Cardiac muscle cell (in vitro differentiated cells and primary cell): ENCODE measurements around the gene SKIC2. TPM values are rescaled to one million over a fixed set of nuclear protein-coding genes. Genes with fewer than 3 reads are reported as not detected.

Experiments
- DNase-seq, 2 donors: peaks; one replicate each; pipeline versions ENCODE4 v3.0.0 to v3.0.0-alpha.2; 2010 to 2017; ENCODE audit warnings: low read depth in 1 of 2, low spot score in 1 of 2
- H3K27ac ChIP-seq: fragments of 200-600 bp; sonication (generic); 2 replicates; pipeline ENCODE4 v1.5.1; 2016
- H3K27me3 ChIP-seq: fragments of 200-600 bp; sonication (generic); 2 replicates; pipeline ENCODE4 v1.6.0; 2016; ENCODE audit warnings: control low read depth
- H3K36me3 ChIP-seq: fragments of 200-600 bp; sonication (generic); 2 replicates; pipeline ENCODE4 v1.5.1; 2016; ENCODE audit warnings: control low read depth
- H3K4me1 ChIP-seq: fragments of 200-600 bp; sonication (generic); 2 replicates; pipeline ENCODE4 v1.8.1; 2017; ENCODE audit warnings: low read depth, mild to moderate bottlenecking, mixed run types
- H3K4me3 ChIP-seq: fragments of 200-600 bp; sonication (generic); 2 replicates; pipeline ENCODE4 v1.5.1; 2016; ENCODE audit warnings: mild to moderate bottlenecking
- H3K9me3 ChIP-seq: fragments of 200-600 bp; sonication (generic); 2 replicates; pipeline ENCODE4 v1.5.1; 2017; ENCODE audit warnings: low read depth, mild to moderate bottlenecking, control low read depth
- polyA plus RNA-seq: library from polyadenylated mRNA; unstranded; fragments of >200 nt; fragmentation: Nextera tagmentation; extraction: Ambion mirVana; gene quantifications from 2 replicates; pipeline ENCODE4 v1.2.1, GENCODE V29; 2016
- total RNA-seq: library from RNA; depleted of rRNA; stranded (reverse); fragments of >200 nt; gene quantifications from 2 replicates; pipeline ENCODE4 v1.2.3, GENCODE V29; 2016
- TF ChIP-seq, protein P1 (sequence below): IDR thresholded peaks from 2 replicates; pipeline ENCODE4 v1.5.1; 2012; ENCODE audit warnings: low read depth, mild to moderate bottlenecking, low read length

The SKIC2 gene
- total and polyA plus RNA-seq, 2 experiments from 2014 or later = 53.1 to 62.6 TPM

DNA sequence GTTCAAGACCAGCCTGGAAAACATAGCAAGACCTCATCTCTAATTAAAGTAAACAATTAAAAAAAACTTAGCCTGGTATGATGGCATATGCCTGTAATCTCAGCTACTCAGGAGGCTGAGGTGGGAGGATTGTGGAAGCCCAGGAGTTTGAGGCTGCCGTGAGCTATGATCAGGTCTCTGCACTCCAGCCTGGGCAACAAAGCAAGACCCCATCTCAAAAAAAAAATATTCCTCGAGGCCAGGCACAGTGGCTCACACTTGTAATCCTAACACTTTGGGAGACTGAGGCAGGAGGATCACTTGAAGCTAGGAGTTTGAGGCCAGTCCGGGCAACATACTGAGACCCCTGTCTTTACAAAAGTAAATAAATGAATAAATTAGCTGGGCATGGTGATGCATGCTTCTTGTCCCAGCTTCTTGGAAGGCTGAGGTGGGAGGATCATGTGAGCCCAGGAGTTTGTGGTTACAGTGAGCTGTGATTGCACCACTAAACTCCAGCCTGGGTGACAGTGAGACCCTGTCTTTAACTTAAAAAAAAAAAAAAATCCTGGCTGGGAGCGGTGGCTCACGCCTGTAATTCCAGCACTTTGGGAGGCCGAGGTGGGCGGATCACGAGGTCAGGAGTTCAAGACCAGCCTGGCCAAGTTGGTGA lies 40.8 kb upstream of the SKIC2 start:
- TF ChIP-seq, protein P1, sequence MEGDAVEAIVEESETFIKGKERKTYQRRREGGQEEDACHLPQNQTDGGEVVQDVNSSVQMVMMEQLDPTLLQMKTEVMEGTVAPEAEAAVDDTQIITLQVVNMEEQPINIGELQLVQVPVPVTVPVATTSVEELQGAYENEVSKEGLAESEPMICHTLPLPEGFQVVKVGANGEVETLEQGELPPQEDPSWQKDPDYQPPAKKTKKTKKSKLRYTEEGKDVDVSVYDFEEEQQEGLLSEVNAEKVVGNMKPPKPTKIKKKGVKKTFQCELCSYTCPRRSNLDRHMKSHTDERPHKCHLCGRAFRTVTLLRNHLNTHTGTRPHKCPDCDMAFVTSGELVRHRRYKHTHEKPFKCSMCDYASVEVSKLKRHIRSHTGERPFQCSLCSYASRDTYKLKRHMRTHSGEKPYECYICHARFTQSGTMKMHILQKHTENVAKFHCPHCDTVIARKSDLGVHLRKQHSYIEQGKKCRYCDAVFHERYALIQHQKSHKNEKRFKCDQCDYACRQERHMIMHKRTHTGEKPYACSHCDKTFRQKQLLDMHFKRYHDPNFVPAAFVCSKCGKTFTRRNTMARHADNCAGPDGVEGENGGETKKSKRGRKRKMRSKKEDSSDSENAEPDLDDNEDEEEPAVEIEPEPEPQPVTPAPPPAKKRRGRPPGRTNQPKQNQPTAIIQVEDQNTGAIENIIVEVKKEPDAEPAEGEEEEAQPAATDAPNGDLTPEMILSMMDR = no peak
- peak in 1 of 2 donors; percentile 57 for DNase-seq
- H3K27me3 ChIP-seq = no peaks in the 10 kb centered on the region
- no peaks in the 10 kb centered on the region for H3K36me3 ChIP-seq
- H3K9me3 ChIP-seq = no peaks in the 10 kb centered on the region
- H3K4me3 ChIP-seq = no peak overlapping the region
- H3K4me1 ChIP-seq = no peaks in the 10 kb centered on the region
- no peak overlapping the region for H3K27ac ChIP-seq

DNA sequence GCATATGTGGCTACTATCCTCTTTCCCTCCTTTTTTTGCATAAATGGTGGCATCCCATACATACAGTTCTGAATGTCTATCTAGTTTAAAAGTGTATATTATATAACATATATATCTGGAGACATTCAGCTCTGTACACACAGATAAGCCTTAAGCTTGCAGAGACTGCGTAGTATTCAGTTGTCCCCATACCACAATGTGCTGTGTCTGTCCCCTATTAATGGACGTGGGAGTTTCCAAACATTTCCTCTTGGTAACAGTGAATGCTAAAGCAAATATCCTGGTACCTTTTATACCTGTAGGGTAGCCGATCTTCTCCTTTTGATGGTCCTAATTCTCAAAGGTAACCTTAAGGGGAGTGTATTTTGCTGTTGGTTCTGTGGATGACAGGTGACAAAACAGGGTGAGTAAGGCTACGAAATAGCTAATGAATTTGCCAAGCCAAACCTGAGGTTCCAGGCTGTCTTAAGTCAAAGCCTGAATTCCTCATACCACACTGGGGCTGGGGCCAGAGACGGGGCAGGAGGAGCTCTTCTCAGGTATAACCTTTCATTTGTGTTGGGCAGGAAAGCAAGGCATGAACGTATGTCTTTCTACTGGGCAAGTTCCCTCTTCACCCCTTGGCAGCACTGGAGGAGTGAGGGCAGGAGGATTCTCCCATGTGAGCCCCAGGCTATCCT lies 39.2 kb upstream of the SKIC2 start:
- no peak overlapping the region for H3K27ac ChIP-seq
- TF ChIP-seq, protein P1 = no peak
- H3K9me3 ChIP-seq = no peaks in the 10 kb centered on the region
- DNase-seq = no peak
- H3K4me3 ChIP-seq = no peak overlapping the region
- H3K4me1 ChIP-seq = no peaks in the 10 kb centered on the region
- no peaks in the 10 kb centered on the region for H3K36me3 ChIP-seq
- no peaks in the 10 kb centered on the region for H3K27me3 ChIP-seq

DNA sequence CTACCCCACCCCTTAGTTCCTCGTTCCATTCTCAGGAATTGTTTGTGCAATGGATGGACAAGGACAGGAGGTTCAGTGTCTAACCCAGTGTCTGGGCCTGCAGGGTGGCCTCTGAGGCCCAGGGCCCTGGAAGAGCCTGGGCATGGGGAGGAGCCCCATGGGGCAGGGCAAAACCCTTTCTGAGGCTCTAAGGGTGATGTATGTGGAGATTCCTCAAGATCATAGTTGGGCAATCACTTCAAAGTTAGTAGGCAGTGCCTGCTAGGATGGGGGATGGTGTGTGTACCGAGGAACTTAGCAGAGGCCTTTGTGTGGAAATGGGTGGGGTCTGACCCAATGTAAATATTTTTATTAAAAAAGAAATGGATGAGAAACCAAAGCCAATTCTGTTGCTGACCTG lies 38.2 kb upstream of the SKIC2 start:
- no peaks in the 10 kb centered on the region for H3K27me3 ChIP-seq
- no peak overlapping the region for H3K4me3 ChIP-seq
- H3K9me3 ChIP-seq = no peaks in the 10 kb centered on the region
- no peak overlapping the region for H3K27ac ChIP-seq
- TF ChIP-seq, protein P1 = no peak
- H3K36me3 ChIP-seq = no peaks in the 10 kb centered on the region
- peak in 1 of 2 donors; percentile 16 for DNase-seq
- no peaks in the 10 kb centered on the region for H3K4me1 ChIP-seq

DNA sequence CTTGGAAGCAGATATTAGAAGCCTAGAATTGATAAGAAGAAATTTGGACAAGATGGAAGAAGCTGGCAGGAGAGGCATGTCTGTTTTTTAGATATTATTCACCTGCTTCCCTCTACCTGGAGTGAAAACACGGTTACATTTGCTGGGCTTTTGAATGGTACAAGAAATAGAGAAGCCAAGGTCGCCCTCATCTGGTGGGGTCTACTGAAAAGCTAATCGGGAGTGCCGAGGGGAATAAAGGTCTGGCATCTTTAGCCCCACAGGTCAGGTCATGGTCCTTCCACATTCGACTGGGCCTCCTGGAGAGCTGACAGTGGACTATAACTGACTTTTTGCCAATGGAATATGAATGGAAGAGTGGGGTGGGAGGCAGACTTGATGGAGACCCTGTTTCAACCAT lies 36.0 kb upstream of the SKIC2 start:
- TF ChIP-seq, protein P1 = peak; percentile 26
- Histone ChIP-seq H3K4me1 (no peaks in the 10 kb centered on the region), H3K36me3 (no peaks in the 10 kb centered on the region), H3K27ac (no peak overlapping the region), H3K9me3 (no peaks in the 10 kb centered on the region), H3K27me3 (no peaks in the 10 kb centered on the region), H3K4me3 (no peak overlapping the region)
- peak in 1 of 2 donors; percentile 18 for DNase-seq

DNA sequence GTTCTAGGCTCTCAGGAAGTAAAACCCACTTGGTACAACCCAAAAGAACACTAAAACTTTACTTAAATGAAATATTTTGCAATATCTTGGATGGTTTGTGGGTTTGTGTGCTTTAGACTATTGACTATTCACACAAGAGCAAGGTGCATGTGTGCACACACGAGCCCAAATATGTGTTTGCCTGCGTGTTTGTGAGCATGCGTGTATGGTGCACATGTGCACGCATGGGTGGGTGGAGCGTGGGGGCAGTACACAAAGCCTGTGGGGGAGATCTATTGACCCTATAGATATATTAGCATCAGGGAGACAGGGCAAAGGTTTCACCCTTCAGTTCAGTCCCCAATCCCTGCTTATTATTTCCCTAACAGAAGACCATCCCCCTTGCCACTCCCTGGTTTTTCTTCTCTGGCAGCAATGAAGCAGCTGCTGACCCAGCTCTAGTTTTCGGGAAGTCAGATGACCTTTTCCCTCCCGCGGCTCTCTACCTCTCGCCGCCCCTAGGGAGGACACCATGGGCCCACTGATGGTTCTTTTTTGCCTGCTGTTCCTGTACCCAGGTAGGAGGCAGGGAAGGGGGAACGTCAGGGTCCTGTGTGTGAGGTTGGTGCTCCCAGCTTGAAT lies 31.6 kb upstream of the SKIC2 start, which contains the start of gene C2:
Gene C2, plus strand, starts transcription at position 476 of the 621 bp plus-strand sequence. Its CDS starts 36 bp downstream, at position 512.
- Histone ChIP-seq H3K4me3 (no peak within 1 kb of the TSS), H3K27ac (no peak within 1 kb of the TSS), H3K4me1 (no peaks in the 10 kb centered on the region), H3K9me3 (no peaks in the 10 kb centered on the region), H3K27me3 (no peaks in the 10 kb centered on the region), H3K36me3 (no peaks in the 10 kb centered on the region)
- TF ChIP-seq, protein P1 = no peak
- no peak for DNase-seq
